Ovary (tissue), 3 donors: Measurements from ENCODE around the gene LCK.

Source experiments
- POLR2A ChIP-seq: fragments of 450-650 bp; IDR thresholded peaks from one replicate; pipeline ENCODE4 v1.6.1; 2017; ENCODE audit warnings: antibody characterized with exemption, mild to moderate bottlenecking, moderate library complexity
- TF ChIP-seq, protein P1 (sequence below), 3 donors: fragments of 450-650 bp in 2 of 3; fragments of 200-600 bp in 1 of 3; IDR thresholded peaks; one replicate each; pipeline versions ENCODE4 v1.5.1 to v1.8.0; 2016 to 2022; ENCODE audit warnings: antibody characterized with exemption in 3 of 3, mild to moderate bottlenecking in 1 of 3
- donor health status: DM: no; HTN: no; CAD: no.

DNA sequence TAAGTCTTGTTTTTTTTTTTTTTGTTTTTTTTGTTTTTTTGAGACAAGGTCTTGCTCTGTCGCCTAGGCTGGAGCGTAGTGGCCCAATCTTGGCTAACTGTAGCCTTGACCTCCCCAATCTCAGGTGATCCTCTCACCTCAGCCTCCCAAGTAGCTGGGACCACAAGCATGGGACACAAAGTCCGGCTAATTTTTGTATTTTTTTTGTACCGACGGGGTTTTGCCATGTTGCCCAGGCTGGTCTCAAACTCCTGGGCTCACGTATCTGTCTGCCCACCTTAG, 6.1 kb downstream of the LCK start:
- TF ChIP-seq, protein P1, sequence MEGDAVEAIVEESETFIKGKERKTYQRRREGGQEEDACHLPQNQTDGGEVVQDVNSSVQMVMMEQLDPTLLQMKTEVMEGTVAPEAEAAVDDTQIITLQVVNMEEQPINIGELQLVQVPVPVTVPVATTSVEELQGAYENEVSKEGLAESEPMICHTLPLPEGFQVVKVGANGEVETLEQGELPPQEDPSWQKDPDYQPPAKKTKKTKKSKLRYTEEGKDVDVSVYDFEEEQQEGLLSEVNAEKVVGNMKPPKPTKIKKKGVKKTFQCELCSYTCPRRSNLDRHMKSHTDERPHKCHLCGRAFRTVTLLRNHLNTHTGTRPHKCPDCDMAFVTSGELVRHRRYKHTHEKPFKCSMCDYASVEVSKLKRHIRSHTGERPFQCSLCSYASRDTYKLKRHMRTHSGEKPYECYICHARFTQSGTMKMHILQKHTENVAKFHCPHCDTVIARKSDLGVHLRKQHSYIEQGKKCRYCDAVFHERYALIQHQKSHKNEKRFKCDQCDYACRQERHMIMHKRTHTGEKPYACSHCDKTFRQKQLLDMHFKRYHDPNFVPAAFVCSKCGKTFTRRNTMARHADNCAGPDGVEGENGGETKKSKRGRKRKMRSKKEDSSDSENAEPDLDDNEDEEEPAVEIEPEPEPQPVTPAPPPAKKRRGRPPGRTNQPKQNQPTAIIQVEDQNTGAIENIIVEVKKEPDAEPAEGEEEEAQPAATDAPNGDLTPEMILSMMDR (IDR thresholded peaks at IDR 0.05) = no peak
- TF ChIP-seq POLR2A = no peak
